SU-DHL-6 (cell line): Measurements from ENCODE around the gene NCKAP5.

Experiments
- H2AFZ ChIP-seq: fragments of 200-600 bp; sonication (generic); 2 replicates; pipeline ENCODE4 v1.6.1; 2014; ENCODE audit warnings: low read depth, mild to moderate bottlenecking, moderate library complexity, mixed read lengths, antibody characterized with exemption, low read length; ENCODE audit not compliant: severe bottlenecking
- H3F3A ChIP-seq: fragments of 200-600 bp; shearing (Covaris generic); 2 replicates; pipeline ENCODE4 v1.6.0; 2016; ENCODE audit warnings: antibody characterized with exemption, mild to moderate bottlenecking; ENCODE audit not compliant: insufficient read depth
- H3K27ac ChIP-seq: fragments of 200-600 bp; sonication (generic); 2 replicates; pipeline ENCODE4 v1.5.1; 2016; ENCODE audit warnings: low read depth, mild to moderate bottlenecking, low read length, moderate library complexity, mixed read lengths
- H3K27me3 ChIP-seq: fragments of 200-600 bp; sonication (generic), shearing (Covaris generic); 2 replicates; pipeline ENCODE4 v1.6.0; 2014; ENCODE audit warnings: mild to moderate bottlenecking, low read length
- H3K36me3 ChIP-seq: fragments of 200-600 bp; sonication (generic); 2 replicates; pipeline ENCODE4 v1.6.1; 2014; ENCODE audit warnings: mild to moderate bottlenecking, low read length, mixed read lengths
- H3K4me2 ChIP-seq: fragments of 300-600, 200-600 bp; shearing (Covaris generic), sonication (generic); 2 replicates; pipeline ENCODE4 v1.6.0; 2014; ENCODE audit warnings: low read length, low read depth, mild to moderate bottlenecking; ENCODE audit not compliant: poor library complexity, severe bottlenecking
- H3K4me3 ChIP-seq: fragments of 200-600 bp; sonication (generic); 2 replicates; pipeline ENCODE4 v1.5.1; 2014; ENCODE audit warnings: antibody characterized with exemption, low read length, mild to moderate bottlenecking, mixed read lengths; ENCODE audit not compliant: insufficient read depth, poor library complexity, severe bottlenecking
- H3K79me2 ChIP-seq: fragments of 200-600 bp; sonication (generic); 2 replicates; pipeline ENCODE4 v1.6.1; 2014; ENCODE audit warnings: mild to moderate bottlenecking, low read length, moderate library complexity; ENCODE audit not compliant: insufficient read depth
- H3K9ac ChIP-seq: fragments of 200-600 bp; sonication (generic); 2 replicates; pipeline ENCODE4 v1.7.0; 2014; ENCODE audit warnings: mild to moderate bottlenecking, low read length
- H3K9me2 ChIP-seq: fragments of 200-600 bp; sonication (generic); replicated peaks from 2 replicates; pipeline ENCODE4 v1.6.1; 2014; ENCODE audit warnings: low read length; ENCODE audit not compliant: insufficient read depth
- H3K9me3 ChIP-seq: fragments of 200-600 bp; sonication (generic); 2 replicates; pipeline ENCODE4 v1.6.1; 2014; ENCODE audit warnings: low read length, mixed read lengths; ENCODE audit not compliant: insufficient read depth
- H4K20me1 ChIP-seq: fragments of 200-600 bp; sonication (generic); 2 replicates; pipeline ENCODE4 v1.6.1; 2014; ENCODE audit warnings: low read depth, mild to moderate bottlenecking, antibody characterized with exemption, low read length, moderate library complexity, mixed read lengths
- EZH2phosphoT487 ChIP-seq: fragments of 200-600 bp; sonication (generic), shearing (Covaris generic); conservative IDR thresholded peaks from 2 replicates; pipeline ENCODE4 v1.6.1; 2018; ENCODE audit warnings: mild to moderate bottlenecking, antibody characterized with exemption, low read length, moderate library complexity, mixed read lengths
- TF ChIP-seq, protein P1 (sequence below): fragments of 200-600 bp; sonication (generic); IDR thresholded peaks from one replicate; pipeline ENCODE4 v1.5.1; 2017; ENCODE audit warnings: antibody characterized with exemption, mild to moderate bottlenecking, low read length, moderate library complexity; ENCODE audit not compliant: insufficient read depth, poor library complexity, severe bottlenecking

NCKAP5 gene

DNA sequence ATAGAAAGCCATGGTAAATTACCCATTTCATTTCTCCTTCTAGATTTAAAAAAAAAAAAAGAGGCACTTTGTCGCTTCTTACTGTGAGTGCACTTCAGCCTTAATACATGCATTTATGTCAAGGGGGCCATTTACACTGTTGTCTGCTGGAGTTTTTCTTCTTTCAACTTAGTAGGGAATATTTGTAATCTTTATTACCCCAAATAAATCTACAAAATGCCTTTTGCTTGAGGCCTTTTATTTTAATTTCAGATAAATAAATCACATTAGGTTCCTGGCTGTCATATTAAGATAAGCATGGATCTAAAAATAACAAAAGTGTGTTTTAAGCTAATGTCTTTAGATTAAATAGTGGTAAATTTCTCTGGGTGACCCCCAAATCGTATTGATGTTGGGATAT is 276.0 kb downstream of the NCKAP5 start:
- H3F3A ChIP-seq: no peaks in the 10 kb centered on the region
- H4K20me1 ChIP-seq: no peaks in the 10 kb centered on the region
- no peak overlapping the region for H3K4me2 ChIP-seq
- H3K79me2 ChIP-seq: no peaks in the 10 kb centered on the region
- no peaks in the 10 kb centered on the region for H3K9me3 ChIP-seq
- no peak overlapping the region for H2AFZ ChIP-seq
- no peaks in the 10 kb centered on the region for H3K27me3 ChIP-seq
- no peaks in the 10 kb centered on the region for H3K36me3 ChIP-seq
- H3K4me3 ChIP-seq: no peak overlapping the region
- no peak overlapping the region for H3K27ac ChIP-seq
- TF ChIP-seq, protein P1, sequence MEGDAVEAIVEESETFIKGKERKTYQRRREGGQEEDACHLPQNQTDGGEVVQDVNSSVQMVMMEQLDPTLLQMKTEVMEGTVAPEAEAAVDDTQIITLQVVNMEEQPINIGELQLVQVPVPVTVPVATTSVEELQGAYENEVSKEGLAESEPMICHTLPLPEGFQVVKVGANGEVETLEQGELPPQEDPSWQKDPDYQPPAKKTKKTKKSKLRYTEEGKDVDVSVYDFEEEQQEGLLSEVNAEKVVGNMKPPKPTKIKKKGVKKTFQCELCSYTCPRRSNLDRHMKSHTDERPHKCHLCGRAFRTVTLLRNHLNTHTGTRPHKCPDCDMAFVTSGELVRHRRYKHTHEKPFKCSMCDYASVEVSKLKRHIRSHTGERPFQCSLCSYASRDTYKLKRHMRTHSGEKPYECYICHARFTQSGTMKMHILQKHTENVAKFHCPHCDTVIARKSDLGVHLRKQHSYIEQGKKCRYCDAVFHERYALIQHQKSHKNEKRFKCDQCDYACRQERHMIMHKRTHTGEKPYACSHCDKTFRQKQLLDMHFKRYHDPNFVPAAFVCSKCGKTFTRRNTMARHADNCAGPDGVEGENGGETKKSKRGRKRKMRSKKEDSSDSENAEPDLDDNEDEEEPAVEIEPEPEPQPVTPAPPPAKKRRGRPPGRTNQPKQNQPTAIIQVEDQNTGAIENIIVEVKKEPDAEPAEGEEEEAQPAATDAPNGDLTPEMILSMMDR: no peak
- no peak for TF ChIP-seq EZH2phosphoT487
- no peaks in the 10 kb centered on the region for H3K9me2 ChIP-seq
- H3K9ac ChIP-seq: no peak overlapping the region

- no peak for TF ChIP-seq EZH2phosphoT487
- TF ChIP-seq, protein P1: no peak
- Histone ChIP-seq H3K4me3 (no peak overlapping the region), H3K27ac (no peak overlapping the region), H3K9ac (no peak overlapping the region), H3K27me3 (no peaks in the 10 kb centered on the region), H3K79me2 (no peaks in the 10 kb centered on the region), H3K36me3 (no peaks in the 10 kb centered on the region), H3K9me3 (no peaks in the 10 kb centered on the region), H2AFZ (no peak overlapping the region), H4K20me1 (no peaks in the 10 kb centered on the region), H3K9me2 (no peaks in the 10 kb centered on the region), H3K4me2 (no peak overlapping the region), H3F3A (no peaks in the 10 kb centered on the region)
Observed at GRCh38 chr2:133287709-133288108, 280.6 kb downstream of the NCKAP5 start.

DNA sequence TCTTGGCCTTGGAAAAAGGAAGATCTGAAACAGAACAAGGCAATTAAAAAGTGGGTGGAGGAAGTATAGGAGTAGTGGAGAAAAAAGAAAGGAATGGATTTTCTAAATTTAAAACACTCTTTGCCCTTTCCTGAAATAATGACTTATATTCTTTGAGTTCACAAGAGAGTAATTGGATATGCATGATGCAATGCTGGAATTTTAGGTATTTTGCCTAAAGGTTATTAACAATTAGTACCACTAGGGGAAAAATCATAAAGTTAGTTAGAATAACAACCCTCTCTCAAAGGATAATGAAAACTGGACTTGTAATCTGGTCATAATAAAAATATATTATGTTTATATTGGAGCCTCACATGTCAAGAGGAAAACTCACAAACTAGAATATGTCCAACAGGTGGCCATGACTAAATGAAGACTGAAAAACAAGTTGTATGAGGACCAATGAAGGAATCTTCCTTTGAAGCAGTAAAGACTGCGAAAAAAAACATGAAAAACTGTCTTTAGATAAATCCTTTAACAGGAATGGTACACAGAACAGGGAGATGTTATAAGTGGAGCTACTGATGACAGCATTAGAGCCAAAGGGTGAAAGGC is 281.8 kb downstream of the NCKAP5 start:
- H3F3A ChIP-seq: no peaks in the 10 kb centered on the region
- H3K36me3 ChIP-seq: no peaks in the 10 kb centered on the region
- H4K20me1 ChIP-seq: no peaks in the 10 kb centered on the region
- H3K9me2 ChIP-seq: no peaks in the 10 kb centered on the region
- H3K9me3 ChIP-seq: no peaks in the 10 kb centered on the region
- no peak overlapping the region for H3K9ac ChIP-seq
- no peak overlapping the region for H2AFZ ChIP-seq
- H3K4me2 ChIP-seq: no peak overlapping the region
- H3K27me3 ChIP-seq: no peaks in the 10 kb centered on the region
- no peaks in the 10 kb centered on the region for H3K79me2 ChIP-seq
- TF ChIP-seq EZH2phosphoT487: no peak
- TF ChIP-seq, protein P1: no peak
- no peak overlapping the region for H3K4me3 ChIP-seq
- no peak overlapping the region for H3K27ac ChIP-seq
